Measurements from ENCODE around the gene HTR3A. TPM values are rescaled to one million over a fixed set of nuclear protein-coding genes. Genes with fewer than 3 reads are reported as not detected.

Gene HTR3A
- total and polyA plus RNA-seq, 9 of the 15 experiments (the other 6 are each of a cell fraction or from before 2014, with no cell fraction given): not detected

- Histone ChIP-seq H3K79me2 (ENCODE audit: control insufficient read depth, insufficient read depth, low read length) (no peaks in the 10 kb centered on the region), H3K9me3 (replicated peaks; ENCODE audit: control insufficient read depth, insufficient read depth, low read depth, low read length) (no peaks in the 10 kb centered on the region), H3K27ac (ENCODE audit: extremely low read depth, low read depth, low read length) (no peak overlapping the region), H2AFZ (ENCODE audit: low read depth, low read length) (no peak overlapping the region), H3K4me1 (replicated peaks in 1 of 2; ENCODE audit: control insufficient read depth in 2 of 2, insufficient read depth in 2 of 2, low read length in 2 of 2) (no peaks in the 10 kb centered on the region), H3K27me3 (ENCODE audit: control insufficient read depth in 2 of 2, insufficient read depth in 2 of 2, low read length in 2 of 2) (peaks cover 24 to 54% of the 10 kb centered on the region in 2 experiments), H3K9ac (ENCODE audit: insufficient read depth in 1 of 2, low read depth in 2 of 2, low read length in 2 of 2) (no peak overlapping the region), H3K9me1 (ENCODE audit: control insufficient read depth, insufficient read depth, low read length) (peaks cover 3% of the 10 kb centered on the region), H4K20me1 (replicated peaks; ENCODE audit: control insufficient read depth, insufficient read depth, low read length) (peaks cover 3% of the 10 kb centered on the region; the same call in 1 of the 2 replicates), H3K4me2 (ENCODE audit: insufficient read depth, low read length) (no peak overlapping the region), H3K36me3 (ENCODE audit: control insufficient read depth, insufficient read depth, low read length) (no peaks in the 10 kb centered on the region), H3K4me3 (no peak overlapping the region)
- BruUV-seq (replicated peaks): no TSS peak
- DNase-seq (ENCODE audit: extremely low read depth in 1 of 4, low spot score in 3 of 4): no peak
- TF ChIP-seq U2AF1 (optimal IDR thresholded peaks at IDR 0.05; ENCODE audit: low read depth, low read length) (no peak), SMAD3 (CRISPR knock-in tag; conservative IDR thresholded peaks at IDR 0.05) (no peak), RCOR1 (IDR thresholded peaks at IDR 0.05; ENCODE audit: borderline replicate concordance in 1 of 2, low read depth in 2 of 2, low read length in 2 of 2) (no peak), CBFA2T3 (IDR thresholded peaks at IDR 0.05) (no peak), SRSF1 (IDR thresholded peaks at IDR 0.05; ENCODE audit: low read depth, low read length) (no peak), HNRNPUL1 (IDR thresholded peaks at IDR 0.05; ENCODE audit: low read length) (no peak), ZBTB2 (IDR thresholded peaks at IDR 0.05) (no peak), ZNF561 (CRISPR knock-in tag; conservative IDR thresholded peaks at IDR 0.05) (no peak), EWSR1 (IDR thresholded peaks at IDR 0.05; ENCODE audit: borderline replicate concordance, low read depth, partially characterized antibody) (no peak)
- intact Hi-C loops (cut with micrococcal nuclease): no loop called here
- 0% methylated on average over 2 of the region's 4 CpGs for WGBS (ENCODE audit: insufficient coverage, low coverage, missing lambda C conversion rate)
- ChIA-PET POLR2A (no interaction called here), CTCF (ENCODE audit: low intra/inter-chr PET ratio) (no interaction called here)
- FAIRE-seq: no peak
- ATAC-seq: no peak
- in situ Hi-C loops (cut with MboI): no loop called here
Observed at GRCh38 chr11:113949891-113950290, 25.0 kb upstream of the HTR3A start.
